H1 (cell line): ENCODE data around the gene SORD. TPM values are rescaled to one million over a fixed set of nuclear protein-coding genes. Genes with fewer than 3 reads are reported as not detected.

ENCODE experiments used
- CTCF ChIA-PET: fragments of 300-600 bp; sonication (Branson Sonifier 250); formaldehyde crosslinking; loops from one replicate; lab custom pipeline; 2021; ENCODE audit not compliant: partially characterized antibody; lab: Charles Lee
- POLR2A ChIA-PET: fragments of 300-600 bp; sonication (Branson Sonifier 250); formaldehyde crosslinking; loops from one replicate; lab custom pipeline; 2021; ENCODE audit warnings: inconsistent platforms; ENCODE audit not compliant: partially characterized antibody; lab: Charles Lee
- DNase-seq, 2 experiments: peaks; one replicate each; pipeline versions ENCODE4 v3.0.0 to v3.0.0-alpha.2; 2010 to 2022; ENCODE audit warnings: low spot score in 2 of 2, low read depth in 1 of 2, mixed read lengths in 1 of 2
- FAIRE-seq: peaks from 2 replicates; lab custom pipeline; 2011; peaks lifted over from hg19 to GRCh38; lab: Jason Lieb, UNC
- H2AFZ ChIP-seq: 2 replicates; pipeline ENCODE4 v1.8.1; 2012; ENCODE audit warnings: low read length, inconsistent platforms
- H2AK5ac ChIP-seq: 2 replicates; pipeline ENCODE4 v1.6.1; 2013; ENCODE audit warnings: low read depth, low read length
- H2BK120ac ChIP-seq: replicated peaks from 2 replicates; pipeline ENCODE3; 2013; ENCODE audit warnings: low read depth, low read length, inconsistent platforms
- H2BK12ac ChIP-seq: 2 replicates; pipeline ENCODE4 v1.6.1; 2013; ENCODE audit warnings: low read depth, low read length
- H2BK15ac ChIP-seq: 2 replicates; pipeline ENCODE4 v1.6.1; 2013; ENCODE audit warnings: low read length
- H2BK20ac ChIP-seq: 2 replicates; pipeline ENCODE4 v1.6.1; 2013; ENCODE audit warnings: low read length
- H2BK5ac ChIP-seq: 2 replicates; pipeline ENCODE4 v1.6.1; 2013; ENCODE audit warnings: low read depth, low read length
- H3K14ac ChIP-seq: 2 replicates; pipeline ENCODE4 v1.6.1; 2013; ENCODE audit warnings: inconsistent platforms; ENCODE audit not compliant: insufficient read length
- H3K18ac ChIP-seq: 2 replicates; pipeline ENCODE4 v1.6.1; 2013; ENCODE audit warnings: low read length; ENCODE audit errors: extremely low read depth
- H3K23ac ChIP-seq: 2 replicates; pipeline ENCODE4 v1.6.1; 2013; ENCODE audit warnings: inconsistent platforms; ENCODE audit not compliant: insufficient read length
- H3K23me2 ChIP-seq: 2 replicates; pipeline ENCODE4 v1.6.1; 2013; ENCODE audit warnings: low read depth, low read length
- H3K27ac ChIP-seq: 2 replicates; pipeline ENCODE4 v1.6.1; 2011; ENCODE audit warnings: low read depth, low read length, inconsistent platforms
- H3K27me3 ChIP-seq, 4 experiments: replicated peaks in 1 of 4; 1 replicate in 1 of 4; 2 replicates in 3 of 4; pipeline versions ENCODE4 v1.6.1 to v1.8.1; 2011 to 2013; ENCODE audit warnings: low read length in 3 of 4, mild to moderate bottlenecking in 3 of 4, inconsistent platforms in 2 of 4, mixed read lengths in 2 of 4, moderate library complexity in 1 of 4; ENCODE audit not compliant: control insufficient read depth in 3 of 4, insufficient read depth in 3 of 4; ENCODE audit errors: extremely low read depth in 1 of 4
- H3K36me3 ChIP-seq, 4 experiments: 2 replicates each; pipeline versions ENCODE4 v1.6.1 to v1.8.1; 2011 to 2013; ENCODE audit warnings: mild to moderate bottlenecking in 4 of 4, low read length in 3 of 4, moderate library complexity in 2 of 4, control low read depth in 1 of 4, inconsistent platforms in 1 of 4; ENCODE audit not compliant: insufficient read depth in 4 of 4, control insufficient read depth in 2 of 4
- H3K4ac ChIP-seq: replicated peaks from 2 replicates; pipeline ENCODE3; 2013; ENCODE audit warnings: low read length, low read depth, mixed read lengths, inconsistent platforms; ENCODE audit not compliant: insufficient read length
- H3K4me1 ChIP-seq, 4 experiments: replicated peaks in 1 of 4; 1 replicate in 1 of 4; 2 replicates in 3 of 4; pipeline versions ENCODE4 v1.6.1 to v1.8.1; 2011 to 2013; ENCODE audit warnings: low read length in 3 of 4, inconsistent platforms in 2 of 4, mixed read lengths in 1 of 4; ENCODE audit not compliant: insufficient read depth in 4 of 4, control insufficient read depth in 3 of 4
- H3K4me2 ChIP-seq, 2 experiments: 2 replicates each; pipeline versions ENCODE4 v1.6.1 to v1.8.1; 2011 to 2013; ENCODE audit warnings: low read depth in 2 of 2, low read length in 2 of 2, control low read depth in 1 of 2, inconsistent platforms in 1 of 2, mild to moderate bottlenecking in 1 of 2; ENCODE audit not compliant: insufficient read depth in 1 of 2
- H3K4me3 ChIP-seq, 4 experiments: fragments of 200-600, 300-600 bp in 1 of 4; sonication (generic), shearing (Covaris generic), sonication (Bioruptor Twin) in 1 of 4; 2 replicates each; pipeline versions ENCODE4 v1.5.1 to v1.8.1; 2011 to 2016; ENCODE audit warnings: low read length in 4 of 4, low read depth in 3 of 4, control low read depth in 2 of 4, inconsistent platforms in 2 of 4, mild to moderate bottlenecking in 2 of 4, mixed read lengths in 1 of 4, moderate library complexity in 1 of 4; ENCODE audit not compliant: insufficient read depth in 2 of 4; ENCODE audit errors: extremely low read depth in 1 of 4
- H3K56ac ChIP-seq: replicated peaks from 2 replicates; pipeline ENCODE3; 2013; ENCODE audit warnings: low read depth, mild to moderate bottlenecking, mixed read lengths, low read length, inconsistent platforms; ENCODE audit not compliant: insufficient read length
- H3K79me1 ChIP-seq: 2 replicates; pipeline ENCODE4 v1.6.1; 2013; ENCODE audit warnings: low read depth, low read length, control low read depth
- H3K79me2 ChIP-seq, 2 experiments: 2 replicates each; pipeline versions ENCODE4 v1.6.1 to v1.8.1; 2012 to 2013; ENCODE audit warnings: low read length in 2 of 2, mild to moderate bottlenecking in 2 of 2, inconsistent platforms in 1 of 2; ENCODE audit not compliant: insufficient read depth in 2 of 2, control insufficient read depth in 1 of 2
- H3K9ac ChIP-seq, 4 experiments: replicated peaks in 1 of 4; 1 replicate in 1 of 4; 2 replicates in 3 of 4; pipeline versions ENCODE4 v1.6.1 to v1.8.1; 2011 to 2013; ENCODE audit warnings: low read depth in 3 of 4, low read length in 3 of 4, control low read depth in 2 of 4, mild to moderate bottlenecking in 2 of 4, moderate library complexity in 2 of 4, inconsistent platforms in 1 of 4; ENCODE audit errors: extremely low read depth in 1 of 4
- H3K9me3 ChIP-seq, 2 experiments: 2 replicates each; pipeline versions ENCODE4 v1.6.1 to v1.8.1; 2012 to 2013; ENCODE audit warnings: mild to moderate bottlenecking in 2 of 2, moderate library complexity in 2 of 2, control low read depth in 1 of 2, inconsistent platforms in 1 of 2, low read depth in 1 of 2, low read length in 1 of 2, mixed read lengths in 1 of 2; ENCODE audit not compliant: insufficient read depth in 2 of 2
- H4K20me1 ChIP-seq, 2 experiments: replicated peaks in 1 of 2; 2 replicates each; pipeline versions ENCODE3 to v1.8.1; 2011 to 2013; ENCODE audit warnings: inconsistent platforms in 2 of 2, low read length in 2 of 2, mild to moderate bottlenecking in 1 of 2; ENCODE audit not compliant: insufficient read depth in 2 of 2, control insufficient read depth in 1 of 2
- H4K5ac ChIP-seq: 2 replicates; pipeline ENCODE4 v1.6.1; 2013; ENCODE audit warnings: low read length, low read depth, mixed read lengths, inconsistent platforms; ENCODE audit not compliant: insufficient read length
- H4K8ac ChIP-seq: 2 replicates; pipeline ENCODE4 v1.8.0; 2013; ENCODE audit warnings: mild to moderate bottlenecking, moderate library complexity, low read length, inconsistent platforms; ENCODE audit not compliant: insufficient read depth; ENCODE audit errors: extremely low read depth
- H4K91ac ChIP-seq: replicated peaks from 2 replicates; pipeline ENCODE3; 2013; ENCODE audit warnings: low read length, mixed read lengths, inconsistent platforms; ENCODE audit not compliant: insufficient read length
- CTCF ChIP-seq, 3 experiments: IDR thresholded peaks; 1 replicate in 2 of 3; 2 replicates in 1 of 3; pipeline versions ENCODE4 v1.5.1 to v1.6.1; 2011; ENCODE audit warnings: low read length in 3 of 3, mild to moderate bottlenecking in 3 of 3, inconsistent platforms in 2 of 3, low read depth in 1 of 3, moderate library complexity in 1 of 3; ENCODE audit not compliant: insufficient read depth in 1 of 3; ENCODE audit errors: control extremely low read depth in 1 of 3
- E2F6 ChIP-seq: IDR thresholded peaks from 2 replicates; pipeline ENCODE4 v1.6.1; 2012; ENCODE audit warnings: inconsistent platforms
- GTF2F1 ChIP-seq: IDR thresholded peaks from 2 replicates; pipeline ENCODE4 v1.6.1; 2012; ENCODE audit warnings: low read depth, low read length, improper control_type of control experiment, borderline replicate concordance
- POLR2AphosphoS5 ChIP-seq: IDR thresholded peaks from 2 replicates; pipeline ENCODE4 v1.6.1; 2011; ENCODE audit warnings: low read depth, low read length
- POU5F1 ChIP-seq: IDR thresholded peaks from 2 replicates; pipeline ENCODE4 v1.6.1; 2011; ENCODE audit warnings: low read depth, mild to moderate bottlenecking, low read length, moderate library complexity
- RNF2 ChIP-seq: fragments of 200-900, 300-1000 bp; sonication (generic); IDR thresholded peaks from 2 replicates; pipeline ENCODE4 v1.7.1; 2016; ENCODE audit warnings: borderline replicate concordance, low read depth, mild to moderate bottlenecking, antibody characterized with exemption, low read length; ENCODE audit not compliant: poor library complexity, severe bottlenecking; ENCODE audit errors: missing control alignments
- SIN3A ChIP-seq, 2 experiments: IDR thresholded peaks in 1 of 2; conservative IDR thresholded peaks in 1 of 2; 2 replicates each; pipeline ENCODE4 v1.6.1; 2011 to 2012; ENCODE audit warnings: low read length in 2 of 2, improper control_type of control experiment in 1 of 2, low read depth in 1 of 2, mild to moderate bottlenecking in 1 of 2
- SRF ChIP-seq: IDR thresholded peaks from 2 replicates; pipeline ENCODE4 v1.6.1; 2011; ENCODE audit warnings: mild to moderate bottlenecking, low read depth, low read length, moderate library complexity
- SUZ12 ChIP-seq: fragments of 200-600 bp; sonication (generic); IDR thresholded peaks from 2 replicates; pipeline ENCODE4 v1.6.1; 2012; ENCODE audit warnings: mild to moderate bottlenecking, inconsistent platforms, low read length, moderate library complexity, mixed read lengths
- ZNF274 ChIP-seq: IDR thresholded peaks from 2 replicates; pipeline ENCODE4 v1.7.0; 2012; ENCODE audit warnings: low read length, borderline replicate concordance; ENCODE audit errors: extremely low read depth
- WGBS, 2 experiments: shearing (Covaris generic) in 1 of 2; methylation state at CpG; one replicate each; pipeline versions ENCODE4 v1.1.6 to v1.1.7; 2013 to 2015; ENCODE audit warnings: low lambda C conversion rate in 2 of 2, mixed read lengths in 2 of 2, inconsistent platforms in 1 of 2, low coverage in 1 of 2, missing lambda C conversion rate in 1 of 2; ENCODE audit not compliant: insufficient replicate concordance in 2 of 2, insufficient coverage in 1 of 2, insufficient read length in 1 of 2; ENCODE audit errors: extremely low coverage in 1 of 2, missing lambda C conversion rate in 1 of 2; 5-methylcytosine and 5-hydroxymethylcytosine counted together
- polyA plus RNA-seq, 7 experiments: library from polyadenylated mRNA; depleted of rRNA in 3 of 7; stranded (reverse) in 5 of 7; unstranded in 2 of 7; fragments of >200 nt in 5 of 7; fragments of 200-250 nt in 2 of 7; gene quantifications; 1 replicate in 5 of 7; 2 replicates in 1 of 7; 4 replicates in 1 of 7; pipeline versions ENCODE4 v1.2.1 to v1.2.3, GENCODE V29; 2011 to 2013; ENCODE audit warnings: missing spikeins in 2 of 7, mixed read lengths in 2 of 7
- total RNA-seq: library from RNA; stranded (reverse); fragmentation: NEBNext Ultra II Directional; extraction: Animal tissue kit (Norgen Biotek cat#: 25700); gene quantifications from 2 replicates; pipeline ENCODE4 v1.2.1, GENCODE V29; 2021

The SORD gene
- total and polyA plus RNA-seq, 2 of the 8 experiments (the other 6 are each of a cell fraction or from before 2014, with no cell fraction given) = 52.6 to 75.8 TPM

- Histone ChIP-seq H2BK120ac (no peak overlapping the region), H4K5ac (no peak overlapping the region), H2AFZ (no peak overlapping the region), H3K79me2 (peaks cover 0 to 27% of the 10 kb centered on the region in 2 experiments; a peak in 2 of 4 replicates), H3K79me1 (peaks cover 5% of the 10 kb centered on the region; the same call in 1 of the 2 replicates), H2BK20ac (no peak overlapping the region), H3K14ac (no peak overlapping the region), H2BK5ac (no peak overlapping the region), H2BK12ac (no peak overlapping the region), H3K4me2 (no peak overlapping the region), H4K20me1 (peaks cover 0 to 7% of the 10 kb centered on the region in 2 experiments), H2BK15ac (no peak overlapping the region), H3K4me3 (no peak overlapping the region), H3K9ac (no peak overlapping the region), H3K23me2 (peaks cover 9% of the 10 kb centered on the region), H3K23ac (no peak overlapping the region), H3K36me3 (peaks cover 2 to 10% (median 5%) of the 10 kb centered on the region in 4 experiments; a peak in 2 of 8 replicates), H3K4ac (no peak overlapping the region), H3K18ac (no peak overlapping the region), H3K27me3 (no peaks in the 10 kb centered on the region; a peak in 1 of 7 replicates), H3K56ac (no peak overlapping the region), H4K8ac (no peak overlapping the region), H3K27ac (no peak overlapping the region), H4K91ac (no peak overlapping the region), H2AK5ac (no peak overlapping the region), H3K4me1 (peaks cover 5 to 9% (median 8%) of the 10 kb centered on the region in 4 experiments), H3K9me3 (no peaks in the 10 kb centered on the region)
- WGBS, 2 experiments = 86% methylated on average over 4 of the region's 4 CpGs; no CpG with 5 or more reads in 1 of the 2 experiments
- no peak for DNase-seq
- ChIA-PET CTCF (interaction anchor here (2.5 kb wide), 1 partner anchor 10 kb away, joined by 9 read pairs; no protein-coding TSS in a partner anchor), POLR2A (no interaction called here)
- FAIRE-seq = no peak
- TF ChIP-seq POLR2AphosphoS5 (no peak), POU5F1 (no peak), SIN3A (conservative IDR thresholded peaks at IDR 0.05 in 1 of 2, IDR thresholded peaks at IDR 0.05 in 1 of 2; ENCODE audit: low read depth in 1 of 2, low read length in 2 of 2) (no peak), SUZ12 (no peak), RNF2 (no peak), E2F6 (no peak), GTF2F1 (no peak), SRF (no peak), ZNF274 (no peak), CTCF (IDR thresholded peaks at IDR 0.05; ENCODE audit: control extremely low read depth in 1 of 3, insufficient read depth in 1 of 3, low read depth in 1 of 3, low read length in 3 of 3) (no peak)
Measured at GRCh38 chr15:45027220-45027619, 4.2 kb downstream of the SORD start.
